GM20000 (cell line): Measurements from ENCODE around the gene ADGRL4.

ENCODE experiments used
- DNase-seq: peaks from one replicate; pipeline ENCODE4 v3.0.0; 2012; ENCODE audit warnings: low spot score
- TF ChIP-seq, protein P1 (sequence below): IDR thresholded peaks from 2 replicates; pipeline ENCODE4 v1.5.1; 2012; ENCODE audit warnings: mild to moderate bottlenecking, control low read depth; ENCODE audit errors: extremely low read depth, missing control alignments

The ADGRL4 gene

DNA sequence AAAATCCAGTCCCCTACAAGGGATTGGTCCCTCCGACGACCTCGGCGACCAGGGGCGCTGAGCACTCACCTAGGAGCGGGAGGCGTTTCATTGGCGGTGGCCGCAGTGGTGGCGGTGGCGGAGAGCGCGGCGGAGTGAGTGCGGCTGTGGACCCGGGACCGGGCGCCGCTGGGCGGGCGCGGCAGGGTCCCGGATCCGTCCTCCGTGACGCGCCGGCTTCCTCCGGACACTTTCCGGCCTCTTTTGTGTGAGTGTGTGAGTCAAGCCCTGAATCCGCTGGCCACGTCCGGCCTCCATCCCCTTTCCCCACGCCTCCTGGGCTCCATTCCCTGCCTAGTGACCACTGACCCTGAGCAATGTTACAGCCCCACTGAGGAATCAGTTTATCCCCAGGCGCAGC is at the start of gene ADGRL4:
ADGRL4 (minus strand) TSS at position 167 of the 400 bp plus-strand sequence; CDS start at position 91, 76 bp downstream.
- TF ChIP-seq, protein P1, sequence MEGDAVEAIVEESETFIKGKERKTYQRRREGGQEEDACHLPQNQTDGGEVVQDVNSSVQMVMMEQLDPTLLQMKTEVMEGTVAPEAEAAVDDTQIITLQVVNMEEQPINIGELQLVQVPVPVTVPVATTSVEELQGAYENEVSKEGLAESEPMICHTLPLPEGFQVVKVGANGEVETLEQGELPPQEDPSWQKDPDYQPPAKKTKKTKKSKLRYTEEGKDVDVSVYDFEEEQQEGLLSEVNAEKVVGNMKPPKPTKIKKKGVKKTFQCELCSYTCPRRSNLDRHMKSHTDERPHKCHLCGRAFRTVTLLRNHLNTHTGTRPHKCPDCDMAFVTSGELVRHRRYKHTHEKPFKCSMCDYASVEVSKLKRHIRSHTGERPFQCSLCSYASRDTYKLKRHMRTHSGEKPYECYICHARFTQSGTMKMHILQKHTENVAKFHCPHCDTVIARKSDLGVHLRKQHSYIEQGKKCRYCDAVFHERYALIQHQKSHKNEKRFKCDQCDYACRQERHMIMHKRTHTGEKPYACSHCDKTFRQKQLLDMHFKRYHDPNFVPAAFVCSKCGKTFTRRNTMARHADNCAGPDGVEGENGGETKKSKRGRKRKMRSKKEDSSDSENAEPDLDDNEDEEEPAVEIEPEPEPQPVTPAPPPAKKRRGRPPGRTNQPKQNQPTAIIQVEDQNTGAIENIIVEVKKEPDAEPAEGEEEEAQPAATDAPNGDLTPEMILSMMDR, result no peak
- no peak for DNase-seq

DNA sequence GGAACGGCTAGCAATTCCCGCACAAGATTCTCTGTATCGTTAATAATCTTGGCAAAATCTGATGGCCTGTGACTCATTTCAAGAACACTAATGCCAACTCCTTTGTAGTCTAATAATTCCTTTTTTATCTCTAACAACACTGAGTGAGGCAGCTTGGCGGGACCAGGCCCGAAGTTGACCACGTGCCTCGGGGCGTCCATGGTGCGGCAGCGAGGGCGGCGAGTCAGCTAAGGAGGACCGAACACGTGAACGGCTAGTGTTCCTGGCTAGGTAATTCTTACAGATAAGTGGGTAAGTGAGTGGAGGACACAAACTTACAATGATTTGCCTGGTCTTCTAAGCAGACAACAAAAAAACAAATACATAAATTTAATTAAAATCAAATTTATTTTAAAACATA is 49.3 kb upstream of the ADGRL4 start:
- DNase-seq, result no peak
- TF ChIP-seq, protein P1, result no peak

DNA sequence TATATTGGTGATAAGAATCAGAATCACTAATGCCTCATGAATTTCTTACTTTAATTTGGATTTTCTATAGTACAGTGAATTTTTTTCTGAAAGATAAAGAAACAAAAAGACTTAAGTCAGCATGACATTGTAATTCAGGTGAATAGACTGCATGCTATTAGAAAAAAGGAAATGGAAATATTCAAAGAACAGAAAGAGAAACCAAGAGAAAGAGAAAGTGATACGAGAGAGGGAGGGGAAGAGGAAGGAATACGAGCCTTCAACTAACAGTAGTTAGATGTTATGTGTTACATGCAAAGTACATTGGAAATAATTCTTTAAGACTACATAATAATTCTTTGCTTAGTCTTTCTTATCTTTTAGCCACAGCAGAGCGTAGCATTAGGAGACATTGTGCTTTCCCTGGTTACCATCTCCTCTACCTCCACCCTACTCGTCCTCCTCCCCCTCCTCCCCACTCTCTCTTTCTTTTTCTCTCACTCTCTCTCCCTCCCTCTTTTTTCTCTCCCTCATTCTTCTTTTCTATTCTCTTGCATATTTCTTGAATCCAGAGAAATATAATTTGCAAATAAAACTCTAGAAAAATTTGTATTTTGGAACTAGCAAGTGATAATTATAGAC is 46.4 kb upstream of the ADGRL4 start:
- TF ChIP-seq, protein P1, result no peak
- peak; percentile 17 for DNase-seq

DNA sequence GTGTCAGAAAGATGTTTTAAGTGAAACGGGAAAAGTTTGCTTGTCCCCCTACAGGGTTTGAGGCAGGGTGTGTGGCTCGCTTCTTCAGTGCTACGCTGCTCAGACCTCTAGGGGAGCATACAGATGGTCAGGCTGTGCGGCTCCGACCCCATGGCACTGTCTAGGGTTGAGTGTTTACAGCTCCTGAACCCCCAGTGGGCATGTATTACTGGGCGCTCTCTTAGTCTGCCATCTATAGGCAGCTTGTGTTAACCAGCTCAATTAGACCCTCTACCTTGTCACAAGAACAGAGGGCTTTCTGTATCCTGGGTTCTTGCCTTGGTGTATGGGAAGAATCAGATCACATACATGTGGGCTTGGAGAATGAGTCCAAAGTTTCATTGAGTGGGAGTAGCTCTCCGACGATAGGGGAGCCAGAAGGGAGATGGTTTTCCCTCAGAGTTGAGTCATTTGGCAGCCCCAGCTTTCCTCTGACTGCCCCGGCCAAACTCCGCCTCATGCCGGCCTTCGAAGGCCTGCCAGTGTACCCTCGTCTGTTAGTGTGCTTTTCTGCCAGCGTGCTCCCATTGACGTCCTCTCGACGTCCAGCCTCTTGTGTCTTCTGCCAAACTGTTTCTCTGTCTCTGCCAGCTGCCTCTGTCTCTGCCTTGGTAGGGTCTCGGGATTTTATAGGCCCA is 38.6 kb upstream of the ADGRL4 start:
- no peak for DNase-seq
- TF ChIP-seq, protein P1, result no peak

DNA sequence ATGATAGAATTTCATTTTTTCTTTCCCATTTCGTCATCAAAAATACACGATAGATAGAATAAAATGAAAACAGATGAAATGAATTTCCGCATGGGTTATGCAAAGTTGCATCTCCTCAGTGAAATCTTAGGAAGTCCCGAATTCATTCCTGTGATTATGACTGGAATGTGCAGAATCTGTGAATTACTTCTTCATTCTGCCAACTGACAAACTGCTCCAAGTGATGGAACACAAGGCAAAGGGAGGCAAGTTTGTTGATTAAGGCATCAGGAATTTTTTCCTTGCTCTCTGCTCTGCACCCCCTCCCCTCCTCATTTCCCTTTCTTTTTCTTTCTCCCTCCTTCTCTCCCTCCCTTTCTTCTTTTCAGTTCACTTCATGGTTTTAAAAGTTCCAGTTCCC is 37.0 kb upstream of the ADGRL4 start:
- DNase-seq, result no peak
- TF ChIP-seq, protein P1, result no peak

DNA sequence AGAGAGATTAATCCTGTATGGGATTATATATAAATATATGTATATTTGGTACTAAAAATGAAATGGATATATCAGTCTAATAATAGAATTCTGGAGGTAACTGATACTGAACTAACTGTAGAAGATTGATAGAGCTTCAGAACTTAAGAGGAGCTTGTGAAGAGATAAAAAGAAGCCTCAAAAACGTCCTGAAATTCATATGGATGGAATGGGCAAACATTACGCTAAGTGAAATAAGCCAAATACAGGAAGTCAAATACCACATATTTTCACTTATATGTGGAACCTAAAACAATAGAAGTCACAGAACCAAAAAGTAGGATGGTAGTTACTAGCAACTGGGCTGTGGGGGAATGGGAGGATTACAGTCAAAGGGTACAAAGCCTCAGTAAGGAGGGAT is 36.0 kb upstream of the ADGRL4 start:
- DNase-seq, result no peak
- TF ChIP-seq, protein P1, result no peak

DNA sequence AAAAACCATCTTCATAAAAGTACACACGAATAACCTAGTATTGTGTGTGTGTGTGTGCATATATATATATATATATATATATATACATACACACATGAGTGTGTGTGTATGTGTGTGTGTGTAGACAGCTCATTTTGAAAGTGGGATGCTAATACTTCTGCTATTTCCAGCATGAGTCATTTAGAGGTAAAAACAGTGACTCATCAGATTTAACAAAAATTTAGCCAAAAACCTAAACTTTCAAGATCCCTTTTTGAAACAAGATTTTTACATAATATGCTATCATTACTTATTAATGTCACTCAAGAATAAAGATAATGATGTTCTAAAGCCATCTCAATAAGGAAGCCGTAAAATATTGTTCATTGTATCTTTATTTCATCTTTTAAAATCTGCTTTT is 35.6 kb upstream of the ADGRL4 start:
- peak; percentile 11 for DNase-seq
- TF ChIP-seq, protein P1, result no peak
